Ovary (tissue), 9 donors: ENCODE measurements around the gene DOCK10. TPM values are rescaled to one million over a fixed set of nuclear protein-coding genes. Genes with fewer than 3 reads are reported as not detected.

Source experiments
- DNase-seq, 5 donors: peaks; one replicate each; pipeline ENCODE4 v3.0.0-alpha.2; 2019 to 2020
- H3K27ac ChIP-seq, 2 donors: fragments of 200-600 bp; one replicate each; pipeline versions ENCODE4 v1.5.1 to v1.8.0; 2019 to 2022
- H3K27me3 ChIP-seq: fragments of 200-600 bp; one replicate; pipeline ENCODE4 v1.8.0; 2022
- H3K36me3 ChIP-seq: fragments of 200-600 bp; sonication (generic); one replicate; pipeline ENCODE4 v1.5.1; 2019
- H3K4me1 ChIP-seq: one replicate; pipeline ENCODE4 v1.8.1; 2013; ENCODE audit warnings: mild to moderate bottlenecking, moderate library complexity; ENCODE audit not compliant: insufficient read depth
- H3K4me3 ChIP-seq: fragments of 200-600 bp; sonication (generic); one replicate; pipeline ENCODE4 v1.5.1; 2017
- H3K9me3 ChIP-seq, 2 donors: fragments of 200-600 bp in 1 of 2; sonication (generic) in 1 of 2; one replicate each; pipeline versions ENCODE4 v1.5.1 to v1.8.1; 2013 to 2019; ENCODE audit warnings: mild to moderate bottlenecking in 1 of 2, moderate library complexity in 1 of 2
- CTCF ChIP-seq, 3 donors: fragments of 450-650 bp in 2 of 3; fragments of 200-600 bp in 1 of 3; IDR thresholded peaks; one replicate each; pipeline versions ENCODE4 v1.5.1 to v1.8.0; 2016 to 2022; ENCODE audit warnings: antibody characterized with exemption in 3 of 3, mild to moderate bottlenecking in 1 of 3
- EP300 ChIP-seq: sonication (generic); formaldehyde crosslinking; IDR thresholded peaks from one replicate; pipeline ENCODE4 v1.6.1; 2017; ENCODE audit warnings: antibody characterized with exemption
- POLR2A ChIP-seq: fragments of 450-650 bp; IDR thresholded peaks from one replicate; pipeline ENCODE4 v1.6.1; 2017; ENCODE audit warnings: antibody characterized with exemption, mild to moderate bottlenecking, moderate library complexity
- WGBS, 3 donors: extraction: QIAGEN DNeasy Blood & Tissue Kit in 1 of 3; methylation state at CpG; one replicate each; pipeline versions ENCODE4 v1.1.5 to v1.1.7; 2013 to 2017; 5-methylcytosine and 5-hydroxymethylcytosine counted together
- intact Hi-C, 4 donors: fragments of 100-400 bp; cut with DNase I; formaldehyde crosslinking; loops; one replicate each; pipeline versions ENCODE4 v1.11.0 to v1.15.1; 2022 to 2023
- polyA plus RNA-seq, 2 donors: library from polyadenylated mRNA; stranded (reverse); fragments of 200-250 nt in 1 of 2; fragments of 350-450 nt in 1 of 2; fragmentation: Illumina TruSeq in 1 of 2; extraction: RNeasy Lipid Tissue Mini Kit (QIAGEN cat#74804) in 1 of 2; gene quantifications; one replicate each; pipeline ENCODE4 v1.2.3, GENCODE V29; 2013 to 2014
- total RNA-seq, 7 donors: library from RNA; depleted of rRNA in 2 of 7; stranded (reverse); fragments of >200 nt in 2 of 7; fragmentation: NEBNext Ultra II Directional in 3 of 7; extraction: Animal tissue kit (Norgen Biotek cat#: 25700) in 3 of 7; gene quantifications; one replicate each; pipeline versions ENCODE4 v1.1.0 to v1.2.4, GENCODE V29; 2016 to 2023
- donor health status: DM: no; HTN: no; CAD: no; lungs with moderate emphysema.
- donor health status: DM: no; HTN: no; CAD: no.
- donor health status: Bipolar disorder and iron deficiency.
- donor health status: DM: yes; HTN: yes; CAD: no.
- donor health status: DM: no; HTN: no; CAD: no.
- donor health status: DM: yes; HTN: yes; CAD: no.

The DOCK10 gene
- total and polyA plus RNA-seq, 9 donors = 15.3 to 42.5 (median 31.2) TPM

- TF ChIP-seq EP300 (no peak), POLR2A (no peak), CTCF (IDR thresholded peaks at IDR 0.05) (no peak)
- 84 to 100% (median 94%) methylated on average over 1 of the region's 1 CpG for whole genome bisulfite sequencing, 3 donors
- DNase-seq = no peak
- H3K36me3 ChIP-seq = no peaks in the 10 kb centered on the region
- H3K4me3 ChIP-seq = no peak overlapping the region
- H3K27ac ChIP-seq = no peak overlapping the region
- no peaks in the 10 kb centered on the region for H3K27me3 ChIP-seq
- no peaks in the 10 kb centered on the region for H3K4me1 ChIP-seq
- intact Hi-C loops = loop anchor here in 1 of 4 donors (10.0 kb wide), 1 partner anchor 418 kb away; no protein-coding TSS in a partner anchor
- H3K9me3 ChIP-seq = no peaks in the 10 kb centered on the region
Observed at GRCh38 chr2:224772494-224772893, 269.8 kb downstream of the DOCK10 start.

- intact Hi-C loops = no loop called here
- no peak for DNase-seq
- WGBS, 3 donors = 94 to 98% (median 95%) methylated on average over 6 of the region's 6 CpGs
- H3K36me3 ChIP-seq = no peaks in the 10 kb centered on the region
- no peaks in the 10 kb centered on the region for H3K27me3 ChIP-seq
- H3K27ac ChIP-seq = no peak overlapping the region
- no peak overlapping the region for H3K4me3 ChIP-seq
- no peaks in the 10 kb centered on the region for H3K9me3 ChIP-seq
- H3K4me1 ChIP-seq = no peaks in the 10 kb centered on the region
- no peak for TF ChIP-seq POLR2A
- TF ChIP-seq CTCF (IDR thresholded peaks at IDR 0.05) = no peak
- no peak for TF ChIP-seq EP300
Observed at GRCh38 chr2:224769489-224769888, 272.8 kb downstream of the DOCK10 start.

GRCh38 chr2:224764565-224765236 lies 277.6 kb downstream of the DOCK10 start:
- Histone ChIP-seq H3K36me3 (no peaks in the 10 kb centered on the region), H3K4me1 (no peaks in the 10 kb centered on the region), H3K4me3 (no peak overlapping the region), H3K9me3 (no peaks in the 10 kb centered on the region), H3K27me3 (no peaks in the 10 kb centered on the region), H3K27ac (no peak overlapping the region)
- 92 to 100% (median 93%) methylated on average over 2 of the region's 2 CpGs for WGBS, 3 donors
- DNase-seq = no peak
- TF ChIP-seq POLR2A (no peak), EP300 (no peak), CTCF (IDR thresholded peaks at IDR 0.05) (no peak)
- intact Hi-C loops = no loop called here

GRCh38 chr2:224757934-224758548 lies 284.2 kb downstream of the DOCK10 start:
- no peak overlapping the region for H3K27ac ChIP-seq
- no peaks in the 10 kb centered on the region for H3K4me1 ChIP-seq
- no peak for DNase-seq
- no peak for TF ChIP-seq CTCF (IDR thresholded peaks at IDR 0.05)
- no peak for TF ChIP-seq POLR2A
- TF ChIP-seq EP300 = no peak
- 84 to 94% (median 89%) methylated on average over 3 of the region's 3 CpGs for WGBS, 3 donors
- H3K27me3 ChIP-seq = no peaks in the 10 kb centered on the region
- H3K9me3 ChIP-seq = peaks cover 0 to 5% of the 10 kb centered on the region in 2 donors
- H3K36me3 ChIP-seq = no peaks in the 10 kb centered on the region
- no peak overlapping the region for H3K4me3 ChIP-seq
- intact Hi-C loops = no loop called here
